ENCODE results near the gene TMEM108. TPM values are rescaled to one million over a fixed set of nuclear protein-coding genes. Genes with fewer than 3 reads are reported as not detected.

TMEM108 gene
- total and polyA plus RNA-seq, 2 donors (not counting 1 experiment from before 2014, with no cell fraction given): 0.10 to 0.17 TPM

- Histone ChIP-seq H3K9ac (ENCODE audit: insufficient read depth, low read length) (no peak overlapping the region), H3K79me2 (ENCODE audit: control insufficient read depth, insufficient read depth, low read length) (no peaks in the 10 kb centered on the region), H3K27me3 (ENCODE audit: control insufficient read depth, insufficient read depth, low read length) (no peaks in the 10 kb centered on the region), H3K9me3 (ENCODE audit: control insufficient read depth, insufficient read depth, low read depth, low read length) (no peaks in the 10 kb centered on the region), H2AFZ (ENCODE audit: low read length) (no peak overlapping the region), H3K36me3 (ENCODE audit: control insufficient read depth, insufficient read depth, low read length) (no peaks in the 10 kb centered on the region), H3K4me3 (replicated peaks in 1 of 4; ENCODE audit: control extremely low read depth in 1 of 4, insufficient read depth in 1 of 4, low read depth in 3 of 4, low read length in 4 of 4) (no peak overlapping the region), H3K4me2 (ENCODE audit: extremely low read depth, insufficient read depth, low read length) (no peak overlapping the region), H4K20me1 (ENCODE audit: control insufficient read depth, extremely low read depth, insufficient read depth, low read length) (no peaks in the 10 kb centered on the region), H3K4me1 (ENCODE audit: control insufficient read depth, extremely low read depth, insufficient read depth, low read length) (no peaks in the 10 kb centered on the region), H3K27ac (ENCODE audit: insufficient read depth, low read length) (no peak overlapping the region)
- TF ChIP-seq CTCF (conservative IDR thresholded peaks at IDR 0.05 in 1 of 2, IDR thresholded peaks at IDR 0.05 in 1 of 2; ENCODE audit: low read depth in 1 of 2, low read length in 2 of 2): no peak
- DNase-seq (ENCODE audit: low read depth in 2 of 2): peak in 1 of 2 donors; percentile 36
Observed at GRCh38 chr3:133294253-133294652, 256.1 kb downstream of the TMEM108 start.

GRCh38 chr3:133295199-133295901 lies 257.2 kb downstream of the TMEM108 start:
- Histone ChIP-seq H3K27ac (ENCODE audit: insufficient read depth, low read length) (no peak overlapping the region), H3K4me2 (ENCODE audit: extremely low read depth, insufficient read depth, low read length) (no peak overlapping the region), H3K27me3 (ENCODE audit: control insufficient read depth, insufficient read depth, low read length) (no peaks in the 10 kb centered on the region), H4K20me1 (ENCODE audit: control insufficient read depth, extremely low read depth, insufficient read depth, low read length) (no peaks in the 10 kb centered on the region), H3K9me3 (ENCODE audit: control insufficient read depth, insufficient read depth, low read depth, low read length) (no peaks in the 10 kb centered on the region), H3K4me3 (replicated peaks in 1 of 4; ENCODE audit: control extremely low read depth in 1 of 4, insufficient read depth in 1 of 4, low read depth in 3 of 4, low read length in 4 of 4) (no peak overlapping the region), H3K36me3 (ENCODE audit: control insufficient read depth, insufficient read depth, low read length) (no peaks in the 10 kb centered on the region), H3K4me1 (ENCODE audit: control insufficient read depth, extremely low read depth, insufficient read depth, low read length) (no peaks in the 10 kb centered on the region), H3K79me2 (ENCODE audit: control insufficient read depth, insufficient read depth, low read length) (no peaks in the 10 kb centered on the region), H3K9ac (ENCODE audit: insufficient read depth, low read length) (no peak overlapping the region), H2AFZ (ENCODE audit: low read length) (no peak overlapping the region)
- TF ChIP-seq EZH2 (IDR thresholded peaks at IDR 0.05; ENCODE audit: low read length, missing control alignments) (no peak), CTCF (conservative IDR thresholded peaks at IDR 0.05 in 1 of 2, IDR thresholded peaks at IDR 0.05 in 1 of 2; ENCODE audit: low read depth in 1 of 2, low read length in 2 of 2) (no peak)
- peak; percentile 43 to 86 for DNase-seq (ENCODE audit: low read depth in 2 of 2)

- Histone ChIP-seq H4K20me1 (ENCODE audit: control insufficient read depth, extremely low read depth, insufficient read depth, low read length) (no peaks in the 10 kb centered on the region), H3K9me3 (ENCODE audit: control insufficient read depth, insufficient read depth, low read depth, low read length) (no peaks in the 10 kb centered on the region), H3K79me2 (ENCODE audit: control insufficient read depth, insufficient read depth, low read length) (no peaks in the 10 kb centered on the region), H3K4me3 (replicated peaks in 1 of 4; ENCODE audit: control extremely low read depth in 1 of 4, insufficient read depth in 1 of 4, low read depth in 3 of 4, low read length in 4 of 4) (no peak overlapping the region), H3K4me1 (ENCODE audit: control insufficient read depth, extremely low read depth, insufficient read depth, low read length) (no peaks in the 10 kb centered on the region), H3K9ac (ENCODE audit: insufficient read depth, low read length) (no peak overlapping the region), H3K27ac (ENCODE audit: insufficient read depth, low read length) (no peak overlapping the region), H3K36me3 (ENCODE audit: control insufficient read depth, insufficient read depth, low read length) (no peaks in the 10 kb centered on the region), H2AFZ (ENCODE audit: low read length) (no peak overlapping the region), H3K27me3 (ENCODE audit: control insufficient read depth, insufficient read depth, low read length) (no peaks in the 10 kb centered on the region), H3K4me2 (ENCODE audit: extremely low read depth, insufficient read depth, low read length) (no peak overlapping the region)
- TF ChIP-seq CTCF (conservative IDR thresholded peaks at IDR 0.05 in 1 of 2, IDR thresholded peaks at IDR 0.05 in 1 of 2; ENCODE audit: low read depth in 1 of 2, low read length in 2 of 2) (no peak), EZH2 (IDR thresholded peaks at IDR 0.05; ENCODE audit: low read length, missing control alignments) (no peak)
- no peak for DNase-seq (ENCODE audit: low read depth in 2 of 2)
Observed at GRCh38 chr3:133295944-133296917, 258.0 kb downstream of the TMEM108 start.
